Endothelial cell of umbilical vein (primary cell): ENCODE measurements around the gene MRPL9. TPM values are rescaled to one million over a fixed set of nuclear protein-coding genes. Genes with fewer than 3 reads are reported as not detected.
A peak's percentile ranks its signal among the peaks of the same experiment; 100 is the strongest.

Experiments
- BruUV-seq: library from RNA; stranded (reverse); fragments of 400-500 nt; replicated peaks from 2 replicates; lab custom pipeline; 2021; lab: Mats Ljungman, UMichigan
- CTCF ChIA-PET: fragments of 300-600, 350-600 bp; sonication (Branson Sonifier 250); formaldehyde crosslinking; loops from one replicate; lab custom pipeline; 2021; ENCODE audit warnings: antibody characterized with exemption, inconsistent platforms; lab: Charles Lee
- POLR2A ChIA-PET: fragments of 300-600, 350-600 bp; sonication (Branson Sonifier 250); formaldehyde crosslinking; loops from one replicate; lab custom pipeline; 2021; ENCODE audit warnings: antibody characterized with exemption, inconsistent platforms; lab: Charles Lee
- DNase-seq: peaks from one replicate; pipeline ENCODE4 v3.0.0-alpha.2; 2011; ENCODE audit warnings: low read depth, low spot score
- FAIRE-seq: peaks from 2 replicates; lab custom pipeline; 2011; peaks lifted over from hg19 to GRCh38; lab: Jason Lieb, UNC
- H2AFZ ChIP-seq: 2 replicates; pipeline ENCODE4 v1.6.0; 2012; ENCODE audit warnings: low read depth, low read length, control low read depth, inconsistent platforms
- H3K27ac ChIP-seq: 2 replicates; pipeline ENCODE4 v1.5.1; 2011; ENCODE audit warnings: low read depth, mild to moderate bottlenecking, control low read depth, low read length, moderate library complexity; ENCODE audit not compliant: insufficient read depth
- H3K27me3 ChIP-seq, 2 experiments: 2 replicates each; pipeline versions ENCODE4 v1.6.0 to v1.6.1; 2011; ENCODE audit warnings: low read length in 2 of 2, mixed read lengths in 1 of 2; ENCODE audit not compliant: control insufficient read depth in 2 of 2, insufficient read depth in 2 of 2
- H3K36me3 ChIP-seq, 2 experiments: 2 replicates in 1 of 2; 3 replicates in 1 of 2; pipeline ENCODE4 v1.5.1; 2011; ENCODE audit warnings: low read length in 2 of 2, mild to moderate bottlenecking in 1 of 2, moderate library complexity in 1 of 2; ENCODE audit not compliant: control insufficient read depth in 2 of 2, insufficient read depth in 2 of 2; ENCODE audit errors: extremely low read depth in 1 of 2
- H3K4me1 ChIP-seq: 3 replicates; pipeline ENCODE4 v1.5.1; 2011; ENCODE audit warnings: mild to moderate bottlenecking, low read length; ENCODE audit not compliant: control insufficient read depth, insufficient read depth; ENCODE audit errors: extremely low read depth
- H3K4me2 ChIP-seq: 2 replicates; pipeline ENCODE4 v1.6.1; 2011; ENCODE audit warnings: low read length, control low read depth, mixed read lengths; ENCODE audit not compliant: insufficient read depth
- H3K4me3 ChIP-seq, 3 experiments: fragments of 200-600 bp in 1 of 3; sonication (generic), shearing (Covaris generic) in 1 of 3; replicated peaks in 1 of 3; 2 replicates each; pipeline ENCODE4 v1.5.1; 2011 to 2016; ENCODE audit warnings: control low read depth in 3 of 3, low read length in 3 of 3, mild to moderate bottlenecking in 2 of 3, inconsistent platforms in 1 of 3, low read depth in 1 of 3, moderate library complexity in 1 of 3; ENCODE audit not compliant: insufficient read depth in 1 of 3
- H3K79me2 ChIP-seq: 2 replicates; pipeline ENCODE4 v1.6.0; 2012; ENCODE audit warnings: low read length, inconsistent platforms; ENCODE audit not compliant: control insufficient read depth, insufficient read depth
- H3K9ac ChIP-seq: replicated peaks from 2 replicates; pipeline ENCODE3; 2011; ENCODE audit warnings: low read length, control low read depth; ENCODE audit not compliant: insufficient read depth; ENCODE audit errors: extremely low read depth
- H3K9me1 ChIP-seq: replicated peaks from 3 replicates; pipeline ENCODE4 v1.6.0; 2011; ENCODE audit warnings: mild to moderate bottlenecking, low read length; ENCODE audit not compliant: control insufficient read depth, insufficient read depth; ENCODE audit errors: extremely low read depth
- H3K9me3 ChIP-seq: replicated peaks from 2 replicates; pipeline ENCODE4 v1.5.1; 2012; ENCODE audit warnings: low read length, inconsistent platforms; ENCODE audit not compliant: control insufficient read depth, insufficient read depth
- H4K20me1 ChIP-seq: replicated peaks from 2 replicates; pipeline ENCODE3; 2011; ENCODE audit warnings: mild to moderate bottlenecking, low read length; ENCODE audit not compliant: control insufficient read depth, insufficient read depth; ENCODE audit errors: extremely low read depth
- EZH2 ChIP-seq: IDR thresholded peaks from 2 replicates; pipeline ENCODE4 v1.6.1; 2012; ENCODE audit warnings: borderline replicate concordance, low read depth, mild to moderate bottlenecking, moderate library complexity, low read length, inconsistent platforms; ENCODE audit not compliant: severe bottlenecking
- FOS ChIP-seq: IDR thresholded peaks from 2 replicates; pipeline ENCODE4 v1.6.1; 2011; ENCODE audit warnings: mild to moderate bottlenecking, low read length, moderate library complexity, borderline replicate concordance; ENCODE audit not compliant: insufficient read depth
- GATA2 ChIP-seq: IDR thresholded peaks from 2 replicates; pipeline ENCODE4 v1.7.0; 2011; ENCODE audit warnings: low read depth, mild to moderate bottlenecking, moderate library complexity, mixed read lengths, low read length; ENCODE audit not compliant: insufficient read length, insufficient read depth
- JUN ChIP-seq: IDR thresholded peaks from 2 replicates; pipeline ENCODE4 v1.6.1; 2011; ENCODE audit warnings: borderline replicate concordance, low read depth; ENCODE audit not compliant: insufficient read length, insufficient read depth
- MAX ChIP-seq: IDR thresholded peaks from 2 replicates; pipeline ENCODE4 v1.6.1; 2011; ENCODE audit not compliant: insufficient read depth, insufficient read length
- MYC ChIP-seq: IDR thresholded peaks from one replicate; pipeline ENCODE4 v1.6.1; 2011; ENCODE audit warnings: mild to moderate bottlenecking, low read depth, low read length
- POLR2A ChIP-seq: IDR thresholded peaks from 2 replicates; pipeline ENCODE4 v1.6.1; 2012; ENCODE audit warnings: low read depth, mild to moderate bottlenecking, control low read depth, low read length
- POLR2AphosphoS5 ChIP-seq: IDR thresholded peaks from 2 replicates; pipeline ENCODE4 v1.6.1; 2012; ENCODE audit warnings: low read depth, mild to moderate bottlenecking, control low read depth, low read length, moderate library complexity; ENCODE audit not compliant: insufficient read depth
- dilution Hi-C: fragments of 300-500 bp; cut with MboI; formaldehyde crosslinking; loops from one replicate; pipeline ENCODE4 v1.15.0; 2019; ENCODE audit warnings: low sequenced_read_pairs; ENCODE audit not compliant: extremely low pct_ligation_motif_present
- intact Hi-C: fragments of 100-400 bp; cut with micrococcal nuclease; formaldehyde crosslinking; loops from one replicate; pipeline ENCODE4 v1.10.0; 2022
- polyA plus RNA-seq, 4 experiments: library from polyadenylated mRNA; depleted of rRNA in 3 of 4; stranded (reverse) in 3 of 4; unstranded in 1 of 4; fragments of >200 nt; gene quantifications; 2 replicates each; pipeline versions ENCODE4 v1.2.1 to v1.2.3, GENCODE V29; 2011 to 2012; ENCODE audit warnings: missing spikeins in 1 of 4
- total RNA-seq: library from RNA; stranded (reverse); gene quantifications from 2 replicates; pipeline ENCODE4 v1.2.3, GENCODE V29; 2021
- TF ChIP-seq, protein P1 (sequence below), 2 donors: IDR thresholded peaks; 1 replicate in 1 of 2; 2 replicates in 1 of 2; pipeline ENCODE4 v1.5.1; 2011; ENCODE audit warnings: low read length in 2 of 2, mild to moderate bottlenecking in 2 of 2, moderate library complexity in 2 of 2, control low read depth in 1 of 2, inconsistent platforms in 1 of 2, low read depth in 1 of 2; ENCODE audit not compliant: insufficient read depth in 1 of 2; ENCODE audit errors: extremely low read depth in 1 of 2

The MRPL9 gene
- total and polyA plus RNA-seq, 2 donors (not counting 3 experiments of a cell fraction or from before 2014, with no cell fraction given) = 79.1 to 112 TPM

- H3K27me3 ChIP-seq = peaks cover 53 to 69% of the 10 kb centered on the region in 2 experiments
- no peaks in the 10 kb centered on the region for H3K9me3 ChIP-seq
- no TSS peak for BruUV-seq
- no peaks in the 10 kb centered on the region for H4K20me1 ChIP-seq
- H3K79me2 ChIP-seq = no peaks in the 10 kb centered on the region
- TF ChIP-seq POLR2A (no peak), EZH2 (peak; percentile 71), JUN (no peak)
- ChIA-PET CTCF (interaction anchor here (1.5 kb wide), 1 partner anchor 13 kb away, joined by 6 read pairs; no protein-coding TSS in a partner anchor), POLR2A (no interaction called here)
- no peaks in the 10 kb centered on the region for H3K9me1 ChIP-seq
- H3K4me2 ChIP-seq = peak overlapping the region; percentile 43
- FAIRE-seq (no peak), DNase-seq (no peak)
- no peak overlapping the region for H3K9ac ChIP-seq
- intact Hi-C loops = no loop called here
- H3K4me3 ChIP-seq = peak overlapping the region in 1 of 3 experiments; percentile 16
- dilution Hi-C loops = no loop called here
- peaks cover 4% of the 10 kb centered on the region for H3K4me1 ChIP-seq
- peak overlapping the region; percentile 34 for H2AFZ ChIP-seq
- no peak overlapping the region for H3K27ac ChIP-seq
- H3K36me3 ChIP-seq = no peaks in the 10 kb centered on the region
These were observed 41.3 kb downstream of the MRPL9 start for GRCh38 chr1:151721788-151722510.

DNA sequence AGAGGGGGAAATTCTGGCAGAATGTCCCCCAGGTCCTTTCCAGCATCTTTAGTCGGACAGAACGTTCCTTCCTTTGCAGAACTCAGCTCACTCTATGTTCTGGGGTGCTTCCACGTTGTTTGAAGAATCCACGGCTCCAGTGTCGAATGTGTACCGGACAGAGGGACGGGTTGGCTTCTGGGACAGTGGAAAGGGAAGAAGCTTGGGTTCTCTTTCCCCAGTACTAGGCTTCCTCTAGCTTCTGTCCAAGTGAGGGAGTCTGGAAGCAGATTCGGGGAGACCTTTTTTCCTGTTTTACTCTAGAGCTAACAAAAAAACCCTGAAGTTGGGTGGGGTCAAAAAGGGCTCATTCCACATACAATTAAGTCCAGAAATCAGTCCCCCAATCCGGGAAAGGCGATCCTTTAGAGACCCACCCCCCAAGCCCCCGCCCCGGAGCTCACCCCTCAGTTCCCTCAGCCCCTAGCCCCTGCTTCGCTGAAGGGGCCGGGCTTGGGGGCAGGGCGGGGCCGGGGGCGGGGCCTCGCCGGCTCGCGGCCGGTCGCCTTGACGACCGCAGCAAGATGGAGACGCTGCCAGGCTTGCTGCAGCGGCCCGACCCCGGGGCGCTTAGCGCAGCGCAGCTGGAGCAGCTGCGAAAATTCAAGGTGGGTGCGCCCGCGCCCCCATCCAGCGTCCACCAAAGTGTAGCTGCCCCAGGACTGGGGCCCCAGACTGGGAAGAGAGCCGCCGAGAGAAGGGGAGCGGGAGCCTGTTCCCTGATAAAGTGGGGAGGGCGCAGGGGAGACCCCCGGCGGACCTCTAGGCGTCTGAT lies 42.1 kb downstream of the MRPL9 start, which contains the start of gene RIIAD1:
RIIAD1 (plus strand) TSS at position 549 of the 814 bp plus-strand sequence; CDS start at position 564, 15 bp downstream.
- dilution Hi-C loops = no loop called here
- Histone ChIP-seq H3K4me1 (peaks cover 4% of the 10 kb centered on the region), H4K20me1 (no peaks in the 10 kb centered on the region), H3K9me3 (no peaks in the 10 kb centered on the region), H3K36me3 (no peaks in the 10 kb centered on the region), H3K9ac (no peak within 1 kb of the TSS), H3K4me2 (peak within 1 kb of the TSS; percentile 43), H3K79me2 (no peaks in the 10 kb centered on the region), H3K27ac (no peak within 1 kb of the TSS), H3K4me3 (peak within 1 kb of the TSS in 1 of 3 experiments; percentile 16), H2AFZ (peak within 1 kb of the TSS; percentile 34), H3K9me1 (no peaks in the 10 kb centered on the region), H3K27me3 (peaks cover 56 to 73% of the 10 kb centered on the region in 2 experiments)
- BruUV-seq = no TSS peak
- DNase-seq (no peak), FAIRE-seq (no peak)
- ChIA-PET CTCF (interaction anchor here (1.4 to 2.3 kb wide), 5 partner anchors 12 to 101 kb away, joined by 4 to 6 read pairs (median 5); no protein-coding TSS in a partner anchor), POLR2A (no interaction called here)
- no peak for TF ChIP-seq FOS
- no peak for TF ChIP-seq MAX
- TF ChIP-seq JUN = no peak
- TF ChIP-seq EZH2 = no peak
- no peak for TF ChIP-seq POLR2A
- no peak for TF ChIP-seq GATA2
- no peak for TF ChIP-seq MYC
- no peak for TF ChIP-seq POLR2AphosphoS5
- TF ChIP-seq, protein P1, sequence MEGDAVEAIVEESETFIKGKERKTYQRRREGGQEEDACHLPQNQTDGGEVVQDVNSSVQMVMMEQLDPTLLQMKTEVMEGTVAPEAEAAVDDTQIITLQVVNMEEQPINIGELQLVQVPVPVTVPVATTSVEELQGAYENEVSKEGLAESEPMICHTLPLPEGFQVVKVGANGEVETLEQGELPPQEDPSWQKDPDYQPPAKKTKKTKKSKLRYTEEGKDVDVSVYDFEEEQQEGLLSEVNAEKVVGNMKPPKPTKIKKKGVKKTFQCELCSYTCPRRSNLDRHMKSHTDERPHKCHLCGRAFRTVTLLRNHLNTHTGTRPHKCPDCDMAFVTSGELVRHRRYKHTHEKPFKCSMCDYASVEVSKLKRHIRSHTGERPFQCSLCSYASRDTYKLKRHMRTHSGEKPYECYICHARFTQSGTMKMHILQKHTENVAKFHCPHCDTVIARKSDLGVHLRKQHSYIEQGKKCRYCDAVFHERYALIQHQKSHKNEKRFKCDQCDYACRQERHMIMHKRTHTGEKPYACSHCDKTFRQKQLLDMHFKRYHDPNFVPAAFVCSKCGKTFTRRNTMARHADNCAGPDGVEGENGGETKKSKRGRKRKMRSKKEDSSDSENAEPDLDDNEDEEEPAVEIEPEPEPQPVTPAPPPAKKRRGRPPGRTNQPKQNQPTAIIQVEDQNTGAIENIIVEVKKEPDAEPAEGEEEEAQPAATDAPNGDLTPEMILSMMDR (IDR thresholded peaks at IDR 0.05; ENCODE audit: extremely low read depth in 1 of 2, insufficient read depth in 1 of 2, low read depth in 1 of 2, low read length in 2 of 2) = no peak
- intact Hi-C loops = no loop called here
